GM23338 (cell line): ENCODE results near the gene LAMC2. TPM values are rescaled to one million over a fixed set of nuclear protein-coding genes. Genes with fewer than 3 reads are reported as not detected.

ENCODE experiments used
- ATAC-seq: fragments of 200-7000 bp; cut with Tn5 transposase; 3 replicates; pipeline ENCODE4 v1.9.1; 2020
- DNase-seq: peaks from one replicate; pipeline ENCODE4 v3.0.0-alpha.2; 2015; ENCODE audit warnings: low spot score
- H2AFZ ChIP-seq: fragments of 200-600 bp; sonication (generic); 2 replicates; pipeline ENCODE4 v1.8.0; 2016; ENCODE audit warnings: antibody characterized with exemption, mild to moderate bottlenecking, moderate library complexity
- H3F3A ChIP-seq: fragments of 200-600 bp; sonication (generic); replicated peaks from 2 replicates; pipeline ENCODE4 v1.8.0; 2017; ENCODE audit warnings: antibody characterized with exemption, mixed run types, low read depth
- H3K27ac ChIP-seq: fragments of 200-600 bp; sonication (generic); 2 replicates; pipeline ENCODE4 v1.6.1; 2016; ENCODE audit warnings: low read depth
- H3K27me3 ChIP-seq: fragments of 200-600 bp; sonication (generic); 2 replicates; pipeline ENCODE4 v1.8.0; 2016; ENCODE audit warnings: mild to moderate bottlenecking, mixed run types, moderate library complexity; ENCODE audit not compliant: insufficient read depth
- H3K36me3 ChIP-seq: fragments of 200-600 bp; sonication (generic); 2 replicates; pipeline ENCODE4 v1.8.0; 2016; ENCODE audit warnings: mild to moderate bottlenecking; ENCODE audit not compliant: insufficient read depth
- H3K4me1 ChIP-seq: fragments of 200-600 bp; sonication (generic); 2 replicates; pipeline ENCODE4 v1.8.0; 2016; ENCODE audit warnings: mild to moderate bottlenecking, moderate library complexity; ENCODE audit not compliant: insufficient read depth
- H3K4me2 ChIP-seq: fragments of 200-600 bp; sonication (generic); 2 replicates; pipeline ENCODE4 v1.7.1; 2017; ENCODE audit warnings: mixed run types
- H3K4me3 ChIP-seq: fragments of 200-600 bp; sonication (generic); 2 replicates; pipeline ENCODE4 v1.6.1; 2016; ENCODE audit warnings: mixed run types
- H3K79me2 ChIP-seq: fragments of 200-600 bp; sonication (generic); replicated peaks from 2 replicates; pipeline ENCODE4 v1.8.0; 2017; ENCODE audit warnings: mild to moderate bottlenecking; ENCODE audit not compliant: insufficient read depth
- H3K9me2 ChIP-seq: fragments of 200-600 bp; sonication (generic); 2 replicates; pipeline ENCODE4 v1.8.0; 2017; ENCODE audit not compliant: insufficient read depth
- H4K20me1 ChIP-seq: fragments of 200-600 bp; sonication (generic); replicated peaks from 2 replicates; pipeline ENCODE4 v1.8.0; 2017; ENCODE audit warnings: mild to moderate bottlenecking; ENCODE audit not compliant: insufficient read depth
- H3K27ac Mint-ChIP-seq: 2 replicates; pipeline ENCODE4 v1.8.0; 2020; ENCODE audit warnings: inconsistent platforms, mild to moderate bottlenecking, moderate library complexity, mixed read lengths
- H3K27me3 Mint-ChIP-seq: 3 replicates; pipeline ENCODE4 v1.8.0; 2022; ENCODE audit warnings: low read depth, mild to moderate bottlenecking, moderate library complexity, mixed read lengths, inconsistent platforms; ENCODE audit not compliant: insufficient read depth, poor library complexity
- H3K36me3 Mint-ChIP-seq: 3 replicates; pipeline ENCODE4 v1.8.0; 2021; ENCODE audit warnings: low read depth, mild to moderate bottlenecking, inconsistent platforms, moderate library complexity, mixed read lengths
- H3K4me1 Mint-ChIP-seq: 3 replicates; pipeline ENCODE4 v1.8.0; 2020; ENCODE audit warnings: mild to moderate bottlenecking, inconsistent platforms, mixed read lengths
- H3K4me3 Mint-ChIP-seq: 3 replicates; pipeline ENCODE4 v1.8.0; 2021; ENCODE audit warnings: moderate library complexity, mild to moderate bottlenecking, inconsistent platforms, mixed read lengths
- H3K9me3 Mint-ChIP-seq: 3 replicates; pipeline ENCODE4 v1.8.0; 2020; ENCODE audit warnings: moderate library complexity, mild to moderate bottlenecking, inconsistent platforms, mixed read lengths
- CREB1 ChIP-seq: fragments of 250-450 bp; sonication (Bioruptor Pico); IDR thresholded peaks from 2 replicates; pipeline ENCODE4 v1.5.0; 2020; ENCODE audit warnings: low read depth, mild to moderate bottlenecking, moderate library complexity
- EZH2 ChIP-seq: fragments of 200-600 bp; sonication (generic); IDR thresholded peaks from one replicate; pipeline ENCODE4 v1.8.0; 2017; ENCODE audit warnings: antibody characterized with exemption, mild to moderate bottlenecking, low read depth; ENCODE audit not compliant: unreplicated experiment
- EZH2phosphoT487 ChIP-seq: fragments of 200-600 bp; sonication (generic); IDR thresholded peaks from one replicate; pipeline ENCODE4 v1.8.1; 2018; ENCODE audit warnings: antibody characterized with exemption; ENCODE audit not compliant: unreplicated experiment
- NANOG ChIP-seq: IDR thresholded peaks from 2 replicates; pipeline ENCODE4 v1.6.1; 2016; ENCODE audit warnings: antibody characterized with exemption, borderline replicate concordance
- STAT1 ChIP-seq: IDR thresholded peaks from one replicate; pipeline ENCODE4 v1.6.1; 2016; ENCODE audit warnings: antibody characterized with exemption; ENCODE audit not compliant: unreplicated experiment
- ZNF114 ChIP-seq: fragments of 250-450 bp; sonication (Bioruptor Pico); IDR thresholded peaks from 2 replicates; pipeline ENCODE4 v1.5.0; 2020; ENCODE audit warnings: mild to moderate bottlenecking, moderate library complexity
- ZNF331 ChIP-seq: fragments of 250-450 bp; sonication (Bioruptor Pico); IDR thresholded peaks from 2 replicates; pipeline ENCODE4 v1.5.0; 2020; ENCODE audit warnings: low read depth, mild to moderate bottlenecking, moderate library complexity
- ZNF462 ChIP-seq: fragments of 250-450 bp; sonication (Bioruptor Pico); IDR thresholded peaks from 2 replicates; pipeline ENCODE4 v1.5.0; 2020; ENCODE audit warnings: mild to moderate bottlenecking, moderate library complexity
- polyA plus RNA-seq: library from polyadenylated mRNA; unstranded; fragments of >200 nt; fragmentation: Nextera tagmentation; extraction: Ambion mirVana; gene quantifications from 2 replicates; pipeline ENCODE4 v1.2.1, GENCODE V29; 2016
- total RNA-seq: library from RNA; depleted of rRNA; stranded (reverse); fragments of >200 nt; shearing (Covaris generic); gene quantifications from 2 replicates; pipeline ENCODE4 v1.2.3, GENCODE V29; 2014
- TF ChIP-seq, protein P1 (sequence below): IDR thresholded peaks from one replicate; pipeline ENCODE4 v1.6.1; 2018; ENCODE audit warnings: antibody characterized with exemption; ENCODE audit not compliant: unreplicated experiment

Gene LAMC2
- total and polyA plus RNA-seq, 2 experiments from 2014 or later = 4.3 to 19.5 TPM

GRCh38 chr1:183140633-183141032, 45.4 kb upstream of the LAMC2 start:
- Histone ChIP-seq H3F3A (no peaks in the 10 kb centered on the region), H4K20me1 (no peaks in the 10 kb centered on the region), H3K9me2 (no peaks in the 10 kb centered on the region), H3K36me3 (peaks cover 5% of the 10 kb centered on the region; the same call in 1 of the 2 replicates), H3K27me3 (no peaks in the 10 kb centered on the region), H3K4me2 (no peak overlapping the region), H3K4me3 (no peak overlapping the region), H3K79me2 (no peaks in the 10 kb centered on the region), H3K4me1 (0 out of 2 replicates have a peak, but pooled peaks cover 3% of the 10 kb centered on the region), H2AFZ (no peak overlapping the region), H3K27ac (no peak overlapping the region)
- H3K4me1 Mint-ChIP-seq = no peaks in the 10 kb centered on the region
- no peak overlapping the region for H3K4me3 Mint-ChIP-seq
- DNase-seq (no peak), ATAC-seq (no peak)
- no peaks in the 10 kb centered on the region for H3K27me3 Mint-ChIP-seq
- H3K36me3 Mint-ChIP-seq = peaks cover 39% of the 10 kb centered on the region; the same call in 2 of the 3 replicates
- no peaks in the 10 kb centered on the region for H3K9me3 Mint-ChIP-seq
- TF ChIP-seq, protein P1, sequence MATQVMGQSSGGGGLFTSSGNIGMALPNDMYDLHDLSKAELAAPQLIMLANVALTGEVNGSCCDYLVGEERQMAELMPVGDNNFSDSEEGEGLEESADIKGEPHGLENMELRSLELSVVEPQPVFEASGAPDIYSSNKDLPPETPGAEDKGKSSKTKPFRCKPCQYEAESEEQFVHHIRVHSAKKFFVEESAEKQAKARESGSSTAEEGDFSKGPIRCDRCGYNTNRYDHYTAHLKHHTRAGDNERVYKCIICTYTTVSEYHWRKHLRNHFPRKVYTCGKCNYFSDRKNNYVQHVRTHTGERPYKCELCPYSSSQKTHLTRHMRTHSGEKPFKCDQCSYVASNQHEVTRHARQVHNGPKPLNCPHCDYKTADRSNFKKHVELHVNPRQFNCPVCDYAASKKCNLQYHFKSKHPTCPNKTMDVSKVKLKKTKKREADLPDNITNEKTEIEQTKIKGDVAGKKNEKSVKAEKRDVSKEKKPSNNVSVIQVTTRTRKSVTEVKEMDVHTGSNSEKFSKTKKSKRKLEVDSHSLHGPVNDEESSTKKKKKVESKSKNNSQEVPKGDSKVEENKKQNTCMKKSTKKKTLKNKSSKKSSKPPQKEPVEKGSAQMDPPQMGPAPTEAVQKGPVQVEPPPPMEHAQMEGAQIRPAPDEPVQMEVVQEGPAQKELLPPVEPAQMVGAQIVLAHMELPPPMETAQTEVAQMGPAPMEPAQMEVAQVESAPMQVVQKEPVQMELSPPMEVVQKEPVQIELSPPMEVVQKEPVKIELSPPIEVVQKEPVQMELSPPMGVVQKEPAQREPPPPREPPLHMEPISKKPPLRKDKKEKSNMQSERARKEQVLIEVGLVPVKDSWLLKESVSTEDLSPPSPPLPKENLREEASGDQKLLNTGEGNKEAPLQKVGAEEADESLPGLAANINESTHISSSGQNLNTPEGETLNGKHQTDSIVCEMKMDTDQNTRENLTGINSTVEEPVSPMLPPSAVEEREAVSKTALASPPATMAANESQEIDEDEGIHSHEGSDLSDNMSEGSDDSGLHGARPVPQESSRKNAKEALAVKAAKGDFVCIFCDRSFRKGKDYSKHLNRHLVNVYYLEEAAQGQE = no peak
- no peak for TF ChIP-seq EZH2
- no peak for TF ChIP-seq NANOG
- TF ChIP-seq ZNF114 (CRISPR knock-in tag) = no peak
- TF ChIP-seq CREB1 (CRISPR knock-in tag) = no peak
- TF ChIP-seq ZNF331 (CRISPR knock-in tag) = no peak
- no peak for TF ChIP-seq EZH2phosphoT487
- no peak for TF ChIP-seq ZNF462 (CRISPR knock-in tag)
- no peak for TF ChIP-seq STAT1
- no peak overlapping the region for H3K27ac Mint-ChIP-seq
